Kidney capillary endothelial cell (primary cell): ENCODE results near the gene LNX1.
"Not testable (repeated sequence)": the region's sequence is repeated elsewhere in the genome, so short reads cannot be mapped to it uniquely, and the experiment has no call there.

Experiments used
- DNase-seq: peaks from one replicate; pipeline ENCODE4 v3.0.0-alpha.2; 2018; ENCODE audit warnings: low spot score

LNX1 gene

DNA sequence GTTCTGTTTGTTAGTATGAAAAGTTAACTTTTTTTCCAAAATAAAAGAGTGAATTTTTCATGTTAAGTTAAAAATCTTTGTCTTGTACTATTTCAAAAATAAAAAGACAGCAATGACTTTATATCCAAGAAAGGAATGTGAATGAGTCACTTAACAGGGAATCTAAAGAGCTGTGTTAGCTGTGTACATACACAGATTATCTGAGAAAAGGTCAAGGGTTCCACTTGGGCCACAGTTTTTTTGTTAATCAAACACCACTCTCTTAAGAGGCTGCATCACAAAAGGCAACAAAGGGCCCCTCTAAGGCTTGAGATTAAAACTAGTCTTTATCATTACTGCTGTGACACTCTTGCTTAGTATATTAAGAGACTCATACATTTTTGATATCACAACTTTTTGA lies 131.7 kb downstream of the LNX1 start:
- DNase-seq: no peak

DNA sequence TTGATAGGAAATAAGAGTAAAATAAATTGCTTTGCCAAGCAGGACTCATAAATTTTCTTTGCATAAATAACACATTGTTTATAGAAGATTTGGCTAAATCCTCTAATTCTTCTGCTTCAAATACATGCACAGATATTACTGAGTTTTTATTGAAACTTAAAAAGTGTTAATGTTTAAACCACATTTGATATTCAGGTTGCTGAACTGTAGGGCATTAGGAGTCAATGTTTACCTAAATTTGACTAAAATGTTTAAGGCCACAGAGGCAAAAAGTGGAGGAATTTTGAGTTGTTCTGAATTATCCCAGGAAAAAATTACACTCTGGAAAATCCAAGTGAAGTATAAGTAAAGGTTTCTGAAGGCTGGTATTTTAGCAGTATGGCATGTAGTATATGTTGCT lies 135.1 kb downstream of the LNX1 start:
- no peak for DNase-seq

DNA sequence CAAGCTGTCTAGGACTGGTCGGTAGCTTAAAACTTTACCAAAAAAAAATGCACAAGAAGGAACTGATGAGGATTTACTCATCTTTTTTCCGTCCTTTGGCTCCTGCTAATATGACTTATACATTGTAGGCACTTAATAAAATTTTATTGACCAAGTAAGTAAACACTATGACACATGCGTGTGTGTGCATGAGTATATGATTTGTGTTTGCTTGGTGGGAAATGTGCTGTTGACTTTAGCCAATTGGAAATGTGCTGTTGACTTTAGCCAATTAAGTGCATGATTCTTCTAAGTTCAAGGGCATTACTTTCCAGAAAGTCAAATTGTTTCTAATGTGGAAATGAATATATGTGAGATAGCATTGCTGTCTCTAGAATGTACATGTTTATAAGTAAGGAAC lies 135.5 kb downstream of the LNX1 start:
- no peak for DNase-seq

DNA sequence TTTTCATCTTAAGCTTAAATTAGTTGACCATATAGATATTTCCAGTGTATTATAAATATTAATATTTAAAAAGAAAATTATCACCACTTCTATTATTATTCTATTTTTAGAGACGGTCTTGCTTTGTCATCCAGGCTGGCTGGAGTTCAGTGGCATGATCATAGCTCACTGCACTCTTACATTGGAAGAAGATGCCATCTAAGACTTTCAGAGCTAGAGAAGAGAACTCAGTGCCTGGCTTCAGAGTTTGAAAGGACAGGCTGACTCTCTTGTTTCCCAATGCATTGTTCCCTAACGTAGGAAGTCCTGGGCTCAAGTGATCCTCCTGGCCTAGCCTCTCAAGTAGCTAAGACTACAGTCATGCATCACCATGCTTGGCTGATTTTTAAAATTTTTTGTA lies 137.9 kb downstream of the LNX1 start:
- no peak for DNase-seq

DNA sequence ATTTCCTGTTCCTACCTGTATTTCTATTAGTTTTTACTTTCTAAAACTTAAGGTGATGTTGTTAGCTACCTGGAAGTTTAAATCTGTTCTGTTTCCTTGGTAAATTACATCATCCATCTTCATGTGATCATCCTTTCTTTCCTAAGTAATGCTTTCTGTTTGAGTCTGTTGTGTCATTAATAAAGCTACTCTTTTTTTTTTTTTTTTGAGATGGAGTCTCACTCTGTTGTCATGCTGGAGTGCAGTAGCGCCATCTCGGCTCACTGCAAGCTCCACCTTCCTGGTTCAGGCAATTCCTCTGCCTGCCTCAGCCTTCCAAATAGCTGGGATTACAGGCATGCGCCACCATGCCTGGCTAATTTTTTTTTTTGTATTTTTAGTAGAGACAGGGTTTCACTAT lies 140.5 kb downstream of the LNX1 start:
- no peak for DNase-seq

DNA sequence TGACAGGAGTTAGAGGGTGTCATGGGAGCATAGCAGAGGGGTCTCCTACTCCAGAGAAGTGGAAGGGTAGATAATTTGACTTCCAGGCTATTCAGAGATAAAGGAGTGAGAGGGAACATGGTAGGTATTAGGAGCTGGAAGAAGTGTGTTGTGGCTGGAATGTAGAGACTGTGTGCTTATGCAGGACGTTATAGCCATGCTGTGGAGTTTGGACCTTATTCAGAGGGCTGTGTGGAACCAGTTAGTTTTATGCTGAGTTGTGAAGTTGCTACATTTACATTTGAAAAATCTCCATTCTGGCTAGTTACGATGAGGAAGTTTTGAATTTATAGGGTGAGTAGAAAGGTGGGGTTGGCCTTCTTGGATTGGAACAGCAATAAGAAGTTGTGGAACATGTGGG lies 146.3 kb downstream of the LNX1 start:
- no peak for DNase-seq

DNA sequence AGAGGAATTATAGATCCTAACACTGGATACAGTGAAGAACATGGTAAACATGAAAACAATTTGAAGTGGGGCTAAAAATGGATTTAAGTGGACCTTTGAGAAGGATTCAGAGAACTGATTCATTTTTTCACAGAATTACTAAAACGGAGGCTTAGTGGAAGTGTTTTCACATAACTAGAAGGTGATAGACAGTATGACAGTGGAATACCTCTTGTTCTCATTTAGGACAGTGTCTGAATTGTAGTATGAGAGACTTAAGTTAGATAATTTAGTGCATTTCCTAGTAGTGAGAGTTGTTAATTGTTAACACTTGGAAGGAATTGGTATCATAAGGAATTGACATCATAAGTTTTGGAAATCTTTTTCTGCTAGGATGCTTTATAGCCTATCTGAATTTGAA lies 149.7 kb downstream of the LNX1 start:
- no peak for DNase-seq

DNA sequence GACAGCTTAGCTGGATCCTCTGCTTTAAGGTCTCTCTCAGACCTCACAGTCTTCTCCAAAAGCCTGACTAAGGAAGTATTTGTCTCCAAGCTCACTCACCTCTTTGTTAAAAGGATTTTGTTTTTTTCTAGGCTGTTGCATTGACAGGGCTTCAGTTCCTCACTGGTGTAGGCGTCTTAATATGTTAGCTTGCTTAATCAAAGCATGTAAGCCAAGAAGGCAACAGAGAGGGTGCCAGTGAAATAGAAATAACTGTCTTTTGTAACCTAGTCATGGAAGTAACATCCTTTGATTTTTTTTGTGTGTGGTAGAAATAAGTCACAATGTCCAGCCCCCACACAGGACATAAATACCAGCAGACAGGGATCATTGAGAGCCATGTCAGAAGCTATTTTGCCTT lies 155.0 kb downstream of the LNX1 start:
- DNase-seq: no peak

DNA sequence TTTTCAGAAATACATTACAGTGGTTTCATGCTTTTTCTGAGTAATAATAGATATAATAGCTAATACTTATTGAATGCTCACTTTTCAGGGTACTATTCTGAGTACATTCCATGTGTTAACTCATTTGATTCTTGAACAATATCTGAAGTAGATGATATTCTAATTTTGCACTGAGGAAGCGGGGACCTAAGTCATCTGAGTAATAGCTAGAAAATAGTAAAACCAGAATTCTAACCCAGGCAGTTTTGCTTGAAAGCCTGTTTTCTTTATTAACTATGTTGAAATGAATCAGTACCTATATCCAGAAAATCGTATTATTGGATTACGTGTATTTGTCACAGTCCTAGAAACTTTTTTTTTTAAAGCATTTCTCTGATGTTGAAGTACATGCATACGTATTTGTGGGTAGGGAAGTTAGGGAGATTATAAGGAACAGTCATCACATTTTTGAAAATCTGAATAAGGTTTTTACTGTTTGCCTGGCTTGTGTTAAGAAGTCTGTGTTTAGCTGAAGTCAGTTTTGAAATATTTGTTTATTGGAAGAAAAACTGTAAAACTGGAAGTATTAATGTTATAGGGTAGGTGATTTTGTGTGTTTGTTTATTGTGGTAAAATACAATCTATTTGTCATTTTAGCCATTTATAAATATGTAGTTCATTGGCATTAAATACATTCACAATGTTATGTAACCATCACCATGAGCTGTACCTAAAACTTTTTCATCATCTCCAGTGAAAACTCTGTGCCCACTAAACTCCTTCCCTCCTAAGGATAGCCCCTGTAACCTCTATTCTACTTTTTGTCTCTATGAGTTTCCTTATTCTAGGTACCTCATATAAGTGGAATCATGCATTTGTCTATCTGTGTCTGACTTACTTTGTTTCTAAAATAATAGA lies 158.5 kb downstream of the LNX1 start:
- no peak for DNase-seq

DNA sequence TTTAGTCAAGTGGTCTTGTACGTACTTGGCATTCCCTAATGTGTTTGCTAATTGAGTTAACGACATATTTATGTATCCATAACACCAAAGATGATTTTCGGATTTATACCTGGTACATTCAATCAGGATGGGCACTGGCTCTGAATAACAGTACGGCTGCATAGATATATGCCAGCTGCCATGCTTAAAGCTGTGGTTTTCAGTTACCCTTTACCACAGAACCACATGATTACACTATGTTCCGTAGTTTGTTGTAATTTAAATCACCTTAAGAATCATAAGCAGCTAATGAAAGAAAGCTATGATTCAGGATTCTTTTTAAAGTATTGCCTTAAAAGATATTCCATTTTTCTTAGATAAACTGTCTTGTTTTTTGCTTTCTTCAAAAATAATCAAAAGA lies 160.2 kb downstream of the LNX1 start:
- no peak for DNase-seq

DNA sequence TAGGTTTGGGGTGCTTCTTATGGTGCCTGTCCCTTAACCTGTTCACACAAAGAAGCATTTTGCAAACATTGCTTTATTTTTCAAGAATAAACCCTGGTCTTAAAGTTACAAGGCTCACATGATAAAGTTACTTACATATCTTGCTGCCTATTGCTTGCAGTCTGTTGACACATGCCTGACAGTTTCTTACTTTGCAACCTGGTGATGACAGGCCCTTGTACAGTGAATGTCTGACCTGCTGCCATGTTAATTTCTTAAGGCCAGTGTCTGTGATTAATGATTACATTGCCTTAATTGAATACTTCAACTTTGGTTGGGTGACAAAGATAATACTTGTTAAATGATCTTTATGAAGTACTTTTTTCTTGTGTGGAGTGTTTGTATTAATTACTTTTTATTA lies 163.9 kb downstream of the LNX1 start:
- no peak for DNase-seq

DNA sequence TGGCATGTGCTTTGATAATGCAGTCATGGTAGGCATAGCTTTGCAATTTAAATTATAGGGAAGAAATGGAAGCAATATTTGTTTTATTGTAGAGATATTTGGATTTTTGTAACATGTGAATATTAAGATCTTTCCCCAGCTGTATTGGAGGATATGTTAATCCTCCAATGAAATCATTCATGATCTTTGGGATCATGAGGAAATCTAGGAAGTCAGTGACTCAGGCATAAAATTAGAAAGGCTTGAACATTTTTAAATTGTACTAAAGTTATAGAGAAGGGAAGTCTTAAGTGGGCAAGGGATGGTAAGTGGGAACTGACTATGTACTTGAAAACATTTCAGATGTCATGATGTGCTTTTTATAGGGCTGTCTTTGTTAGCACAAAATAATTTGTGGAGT lies 167.0 kb downstream of the LNX1 start:
- DNase-seq: no peak

DNA sequence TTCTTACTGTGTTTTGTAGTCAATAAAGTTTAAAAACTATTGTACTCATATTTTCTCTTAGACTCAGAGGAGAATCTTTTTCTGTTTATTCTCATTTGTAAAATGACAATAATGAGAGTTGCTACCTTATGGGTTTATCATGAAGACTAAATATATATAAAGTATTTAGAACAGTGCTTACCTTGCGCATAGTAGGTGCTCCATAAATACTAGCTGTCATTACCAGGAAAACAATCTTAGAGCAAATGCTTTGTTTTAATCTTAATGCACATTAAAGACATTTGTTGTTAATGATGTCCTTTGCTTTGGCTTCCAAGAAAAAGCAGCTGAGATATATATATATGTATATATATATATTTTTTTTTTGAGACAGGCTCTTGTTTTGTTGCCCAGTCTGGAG lies 168.9 kb downstream of the LNX1 start:
- no peak for DNase-seq

DNA sequence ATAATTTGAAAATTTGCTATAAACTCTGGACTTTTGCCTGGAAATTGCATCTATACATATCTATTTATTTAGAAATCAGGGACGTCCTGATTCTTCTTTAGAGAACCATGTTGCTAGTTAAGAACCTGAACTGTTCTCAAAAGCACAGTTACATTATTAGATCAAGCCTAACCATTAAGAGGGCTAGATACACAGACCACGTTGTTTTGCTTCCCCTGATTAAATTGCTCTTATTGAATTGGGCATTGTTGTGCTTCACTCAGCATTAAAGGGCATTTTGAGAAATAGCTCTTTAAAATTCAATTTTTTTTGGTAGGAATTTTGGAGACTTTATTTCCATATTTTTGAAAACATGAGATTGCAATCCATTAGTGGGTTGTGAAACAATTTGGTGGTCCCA lies 169.5 kb downstream of the LNX1 start:
- no peak for DNase-seq

DNA sequence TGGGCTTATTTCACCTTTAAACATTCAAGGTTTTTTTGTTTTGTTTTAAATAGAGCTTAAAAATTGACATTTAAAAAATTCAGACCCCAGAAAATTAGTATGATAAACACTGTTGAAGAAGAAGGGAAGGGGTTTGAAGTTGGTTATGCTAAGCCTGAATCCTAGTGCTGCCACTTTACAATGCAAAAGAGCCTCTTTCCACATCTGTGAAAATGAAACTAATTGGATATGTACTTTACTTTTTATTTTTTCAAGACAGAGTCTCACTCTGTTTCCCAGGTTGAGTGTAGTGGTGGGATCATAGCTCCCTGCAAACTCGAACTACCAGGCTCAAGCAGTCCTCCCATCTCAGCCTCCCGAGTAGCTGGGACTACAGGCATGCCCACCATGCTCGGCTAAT lies 172.1 kb downstream of the LNX1 start:
- DNase-seq: no peak

DNA sequence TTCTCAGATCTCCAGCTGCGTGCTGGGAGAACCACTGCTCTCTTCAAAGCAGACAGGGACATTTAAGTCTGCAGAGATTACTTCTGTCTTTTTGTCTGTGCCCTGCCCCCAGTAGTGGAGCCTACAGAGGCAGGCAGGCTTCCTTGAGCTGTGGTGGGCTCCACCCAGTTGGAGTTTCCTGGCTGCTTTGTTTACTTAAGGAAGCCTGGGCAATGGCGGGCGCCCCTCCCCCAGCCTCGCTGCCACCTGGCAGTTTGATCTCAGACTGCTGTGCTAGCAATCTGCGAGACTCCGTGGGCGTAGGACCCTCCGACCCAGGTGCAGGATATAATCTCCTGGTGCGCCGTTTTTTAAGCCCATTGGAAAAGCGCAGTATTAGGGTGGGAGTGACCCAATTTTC lies 181.8 kb downstream of the LNX1 start:
- not testable (repeated sequence) for DNase-seq
